RPMI7951 (cell line): ENCODE data around the gene PARP12. TPM values are rescaled to one million over a fixed set of nuclear protein-coding genes. Genes with fewer than 3 reads are reported as not detected.
"Not testable (repeated sequence)": the region's sequence is repeated elsewhere in the genome, so short reads cannot be mapped to it uniquely, and the experiment has no call there.

Experiments
- DNase-seq: peaks from one replicate; pipeline ENCODE4 v3.0.0-alpha.2; 2012; ENCODE audit warnings: low read depth
- total RNA-seq: library from RNA; depleted of rRNA; stranded (reverse); fragments of >200 nt; shearing (Covaris generic); gene quantifications from 2 replicates; pipeline ENCODE4 v1.2.3, GENCODE V29; 2014; rRNA removed

PARP12 gene
- 20.3 and 23.1 TPM in 2 replicates for total RNA-seq

GRCh38 chr7:140062528-140063299, at the start of gene PARP12:
PARP12 (minus strand) TSS chr7:140062951; CDS start chr7:140062847, 104 bp downstream.
- peak; percentile 90 for DNase-seq

- not testable (repeated sequence) for DNase-seq
Measured at GRCh38 chr7:140108777-140109176, 46.0 kb upstream of the PARP12 start.

- DNase-seq = no peak
Measured at GRCh38 chr7:140096459-140096858, 33.7 kb upstream of the PARP12 start.

GRCh38 chr7:140093375-140093774, 30.6 kb upstream of the PARP12 start:
- DNase-seq = no peak

GRCh38 chr7:140085447-140085846, 22.7 kb upstream of the PARP12 start:
- no peak for DNase-seq

GRCh38 chr7:140084972-140085371, 22.2 kb upstream of the PARP12 start:
- peak; percentile 24 for DNase-seq

GRCh38 chr7:140084142-140084655, 21.4 kb upstream of the PARP12 start:
- DNase-seq = no peak

- no peak for DNase-seq
Measured at GRCh38 chr7:140082770-140083169, 20.0 kb upstream of the PARP12 start.

- peak; percentile 68 for DNase-seq
Measured at GRCh38 chr7:140081774-140082425, 19.1 kb upstream of the PARP12 start.

- no peak for DNase-seq
Measured at GRCh38 chr7:140080919-140081318, 18.2 kb upstream of the PARP12 start.

GRCh38 chr7:140079121-140079536, 16.4 kb upstream of the PARP12 start:
- DNase-seq = peak; percentile 87

GRCh38 chr7:140078392-140078791, 15.6 kb upstream of the PARP12 start:
- DNase-seq = no peak

- DNase-seq = no peak
Measured at GRCh38 chr7:140074780-140075179, 12.0 kb upstream of the PARP12 start.

- no peak for DNase-seq
Measured at GRCh38 chr7:140070546-140070945, 7.8 kb upstream of the PARP12 start.

GRCh38 chr7:140069298-140069949, 6.7 kb upstream of the PARP12 start:
- no peak for DNase-seq

GRCh38 chr7:140068033-140068432, 5.3 kb upstream of the PARP12 start:
- DNase-seq = no peak

GRCh38 chr7:140067052-140067451, 4.3 kb upstream of the PARP12 start:
- no peak for DNase-seq

GRCh38 chr7:140062118-140062527, 628 bp downstream of the PARP12 start:
- DNase-seq = peak; percentile 31

- peak; percentile 40 for DNase-seq
Measured at GRCh38 chr7:140061607-140061930, 1.2 kb downstream of the PARP12 start.

GRCh38 chr7:140060788-140061606, 1.8 kb downstream of the PARP12 start:
- peak; percentile 82 for DNase-seq

- no peak for DNase-seq
Measured at GRCh38 chr7:140060243-140060630, 2.5 kb downstream of the PARP12 start.
